SU-DHL-6 (cell line): ENCODE results near the gene PDHB.

Experiments
- CTCF ChIP-seq: fragments of 200-600 bp; sonication (generic); IDR thresholded peaks from one replicate; pipeline ENCODE4 v1.5.1; 2017; ENCODE audit warnings: antibody characterized with exemption, mild to moderate bottlenecking, low read length, moderate library complexity; ENCODE audit not compliant: insufficient read depth, poor library complexity, severe bottlenecking
- EZH2phosphoT487 ChIP-seq: fragments of 200-600 bp; sonication (generic), shearing (Covaris generic); conservative IDR thresholded peaks from 2 replicates; pipeline ENCODE4 v1.6.1; 2018; ENCODE audit warnings: mild to moderate bottlenecking, antibody characterized with exemption, low read length, moderate library complexity, mixed read lengths

- TF ChIP-seq CTCF (no peak), EZH2phosphoT487 (no peak)
Observed at GRCh38 chr3:58474967-58475578, 41.4 kb upstream of the PDHB start.
